HG02840 (cell line): ENCODE measurements around the gene CSTPP1.

Source experiments
- ATAC-seq: cut with Tn5 transposase; IDR thresholded peaks from one replicate; pipeline ENCODE4 v1.9.1; 2021; ENCODE audit warnings: mild to moderate bottlenecking, moderate library complexity, moderate number of reproducible peaks; ENCODE audit not compliant: unreplicated experiment, low FRiP score

CSTPP1 gene

DNA sequence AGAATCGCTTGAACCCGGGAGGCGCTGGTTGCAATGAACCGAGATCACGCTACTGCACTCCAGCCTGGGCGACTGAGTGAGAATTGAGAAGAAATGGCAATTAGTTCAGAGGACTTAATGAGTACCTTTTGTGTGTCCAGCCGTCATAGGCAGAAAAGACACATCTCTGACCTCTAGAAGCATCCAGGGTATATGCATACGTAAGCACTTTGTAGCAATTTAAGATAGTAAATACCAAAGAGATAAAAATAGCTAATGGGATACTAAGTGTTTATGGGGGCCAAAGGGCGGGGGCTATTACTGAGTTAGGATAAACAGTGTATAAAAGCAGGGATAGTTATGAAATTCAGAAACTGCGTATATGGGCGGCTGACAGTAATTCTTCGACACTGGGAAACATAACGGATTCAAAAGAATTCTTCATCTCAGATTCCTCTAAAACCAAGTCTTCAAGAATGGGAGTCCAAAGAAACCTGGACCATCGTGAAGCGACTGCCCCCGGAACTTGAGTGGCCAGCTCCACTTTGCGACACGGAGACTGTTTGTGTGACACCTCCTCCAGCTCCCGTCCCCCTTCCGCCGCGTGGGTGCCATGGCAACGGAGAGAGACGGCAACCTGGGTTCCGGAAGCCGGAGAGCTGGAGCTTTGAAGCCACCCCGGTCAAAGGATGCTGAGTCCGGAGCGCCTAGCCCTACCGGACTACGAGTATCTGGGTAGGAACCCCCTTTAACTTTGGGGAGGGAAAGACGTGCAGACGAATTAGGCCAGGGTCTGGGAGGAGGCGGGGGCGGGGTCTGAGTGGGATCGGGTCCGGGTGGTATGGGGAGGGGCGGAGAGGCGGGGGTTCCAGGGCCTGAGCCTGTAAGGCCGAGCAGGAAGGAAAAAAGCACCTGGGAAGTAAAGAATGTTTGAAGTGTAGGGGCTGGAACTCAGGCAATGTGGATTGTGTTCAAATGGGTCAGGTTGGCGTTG lies at the start of gene CSTPP1:
CSTPP1 (plus strand) TSS at position 624 of the 973 bp plus-strand sequence; CDS start at position 669, 45 bp downstream.
- peak; percentile 91 for ATAC-seq

DNA sequence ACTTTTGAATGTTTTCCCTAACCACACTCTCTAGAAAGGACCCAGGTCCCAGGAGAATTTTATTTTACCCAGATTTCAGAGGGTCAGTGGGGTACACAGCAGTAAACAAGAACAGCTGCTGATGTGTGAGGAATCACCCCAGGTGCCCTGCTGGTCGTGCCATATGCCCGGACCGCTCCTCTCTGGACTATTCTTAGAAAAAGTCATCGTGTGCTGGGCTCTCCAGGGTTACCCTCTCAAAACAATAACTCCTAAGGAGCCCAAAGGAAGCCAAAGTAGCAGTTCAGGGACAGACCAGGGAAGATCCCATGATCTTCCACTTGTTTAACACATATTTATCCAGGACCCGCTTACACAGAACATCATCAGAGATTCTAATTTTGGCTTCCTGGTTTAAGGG lies 47.9 kb upstream of the CSTPP1 start:
- no peak for ATAC-seq

DNA sequence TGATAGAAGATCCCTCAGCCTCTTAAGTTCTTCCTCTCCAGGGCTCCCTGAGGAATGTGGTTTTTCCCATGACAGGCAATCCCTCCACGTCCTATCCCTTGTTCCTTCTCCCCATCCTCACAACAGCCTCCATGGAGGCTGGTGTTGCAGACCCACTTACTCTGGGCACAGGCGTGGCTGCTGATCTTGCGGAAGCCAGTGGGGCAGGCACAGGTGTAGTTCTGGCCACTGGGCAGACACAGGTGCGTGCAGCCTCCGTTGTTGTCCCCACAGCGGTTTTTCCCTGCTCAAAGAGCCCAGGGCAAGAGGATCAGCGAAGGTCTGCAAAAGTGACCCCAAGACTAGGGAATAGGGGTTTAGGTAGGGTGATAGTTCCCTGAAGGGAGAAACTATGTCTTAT lies 47.3 kb upstream of the CSTPP1 start:
- no peak for ATAC-seq

GRCh38 chr11:46889689-46890475 lies 46.7 kb upstream of the CSTPP1 start:
- no peak for ATAC-seq

DNA sequence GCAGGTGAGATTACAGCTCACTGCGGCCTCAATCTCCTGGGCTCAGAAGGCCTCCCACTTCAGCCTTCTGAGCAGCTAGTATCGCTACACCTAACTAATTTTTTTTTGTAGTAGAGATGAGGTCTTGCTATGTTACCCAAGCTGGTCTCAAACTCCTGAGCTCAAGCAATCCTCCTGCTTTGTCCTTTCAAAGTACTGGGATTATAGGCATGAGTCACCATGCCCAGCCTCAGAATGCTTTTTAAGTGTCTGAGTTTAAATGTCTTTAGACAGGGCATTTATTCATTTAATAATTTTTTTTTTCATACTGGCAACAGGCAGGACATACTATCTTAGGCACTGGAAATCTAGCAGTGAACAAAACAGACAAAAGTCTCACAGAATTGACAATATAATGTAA lies 45.9 kb upstream of the CSTPP1 start:
- no peak for ATAC-seq

DNA sequence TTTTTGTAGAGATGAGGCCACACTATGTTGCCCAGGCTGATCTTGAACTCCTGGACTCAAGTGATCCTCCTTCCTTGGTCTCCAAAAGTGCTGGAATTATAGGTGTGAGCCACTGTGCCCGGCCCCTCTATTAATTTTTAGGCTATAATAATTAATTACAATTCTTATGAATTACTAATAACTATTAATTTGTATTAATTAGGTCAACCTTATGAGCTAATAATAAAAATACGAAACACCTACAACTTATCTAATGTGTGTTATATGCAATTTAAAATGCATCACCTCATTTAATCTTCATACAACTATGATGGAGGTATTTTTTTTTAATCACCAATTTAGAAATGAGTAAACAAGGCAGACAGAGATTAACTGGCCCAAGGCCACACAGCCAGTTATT lies 44.5 kb upstream of the CSTPP1 start:
- no peak for ATAC-seq

DNA sequence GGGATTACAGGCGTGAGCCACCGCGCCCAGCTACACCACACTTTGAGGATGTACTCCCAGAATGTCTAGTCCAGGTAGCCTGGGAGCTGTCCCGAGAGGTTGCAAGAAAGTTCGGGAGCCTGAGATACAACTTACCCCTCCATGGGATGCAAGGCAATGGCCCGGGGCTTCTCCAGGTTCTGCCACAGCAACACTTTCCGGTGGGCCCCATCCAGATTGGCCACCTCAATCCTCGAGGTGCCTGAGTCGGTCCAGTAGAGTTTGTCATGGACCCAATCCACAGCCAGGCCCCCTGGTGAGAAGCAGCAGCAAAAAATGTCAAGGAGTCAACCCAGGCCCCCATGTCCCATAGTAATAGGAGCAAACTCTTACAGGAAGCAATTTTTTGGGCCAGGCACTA lies 43.7 kb upstream of the CSTPP1 start:
- ATAC-seq = no peak

- no peak for ATAC-seq
Measured at GRCh38 chr11:46894506-46894905, 42.1 kb upstream of the CSTPP1 start.

DNA sequence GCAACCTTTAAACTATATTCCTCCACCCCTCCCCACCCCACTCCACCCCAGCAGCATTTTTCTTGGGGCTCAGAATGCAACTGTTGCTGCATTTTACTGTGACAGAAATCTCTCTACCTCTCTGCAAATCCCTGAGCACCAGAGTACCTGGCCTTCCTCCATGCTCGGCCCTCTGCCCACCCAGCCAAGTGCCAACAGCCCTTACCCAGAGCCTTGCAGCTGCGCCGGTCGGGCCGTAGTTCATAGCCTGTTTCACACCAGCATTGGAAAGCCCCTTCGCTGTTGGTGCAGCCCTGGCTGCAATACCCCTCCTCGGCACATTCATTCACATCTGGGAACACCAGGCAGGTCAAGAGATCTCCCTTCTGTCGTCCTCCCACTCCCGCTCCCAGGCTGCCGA lies 41.6 kb upstream of the CSTPP1 start:
- no peak for ATAC-seq

DNA sequence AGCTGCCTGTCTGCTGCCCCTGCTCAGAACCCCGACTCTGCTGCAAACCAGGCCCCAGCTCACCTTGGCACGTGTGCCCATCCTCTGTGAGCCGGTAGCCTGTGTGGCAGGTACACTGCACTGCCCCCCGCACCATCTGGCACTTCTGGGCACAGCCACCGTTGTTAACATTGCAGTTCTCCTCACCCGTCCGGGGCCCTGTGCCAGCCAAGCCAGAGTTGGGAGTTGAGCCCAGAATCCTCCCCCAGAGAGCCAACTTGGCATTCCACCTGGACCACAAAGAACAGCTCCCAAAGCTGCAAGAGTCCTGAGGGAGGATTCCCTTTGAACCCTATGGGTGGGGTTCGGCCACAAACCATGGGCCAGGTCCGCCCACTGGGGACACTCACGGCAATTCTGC lies 40.7 kb upstream of the CSTPP1 start:
- ATAC-seq = no peak

DNA sequence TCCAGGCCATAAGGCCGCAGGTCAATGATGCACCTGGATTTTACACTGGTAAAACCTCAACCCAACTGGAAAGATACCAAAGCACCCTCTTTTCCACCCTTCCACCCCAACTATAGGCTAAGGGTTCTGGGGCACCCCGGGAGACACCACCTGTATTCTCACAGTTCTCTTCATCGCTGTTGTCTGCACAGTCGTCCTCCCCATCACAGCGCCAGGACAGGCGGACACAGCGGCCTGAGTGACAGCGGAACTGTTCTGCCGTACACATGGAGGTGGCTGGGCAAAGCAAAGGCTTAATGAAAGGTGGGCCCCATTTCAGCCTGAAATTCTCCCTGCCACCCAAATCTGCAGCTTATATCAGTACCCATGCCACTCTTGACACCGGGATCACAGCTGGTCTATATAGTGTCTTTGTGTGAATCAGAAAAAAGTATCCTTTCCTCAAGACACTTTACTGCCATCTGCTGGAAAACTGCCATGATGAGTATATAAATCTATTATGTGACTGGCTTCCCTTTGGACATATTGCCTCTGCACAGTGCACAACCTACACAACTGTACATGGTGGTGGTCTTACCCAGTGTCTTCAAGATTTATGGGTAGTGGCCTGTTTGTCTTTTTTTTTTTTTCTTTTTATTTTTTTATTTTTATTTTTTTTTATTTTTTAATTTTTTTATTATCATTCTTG lies 39.7 kb upstream of the CSTPP1 start:
- ATAC-seq = no peak

DNA sequence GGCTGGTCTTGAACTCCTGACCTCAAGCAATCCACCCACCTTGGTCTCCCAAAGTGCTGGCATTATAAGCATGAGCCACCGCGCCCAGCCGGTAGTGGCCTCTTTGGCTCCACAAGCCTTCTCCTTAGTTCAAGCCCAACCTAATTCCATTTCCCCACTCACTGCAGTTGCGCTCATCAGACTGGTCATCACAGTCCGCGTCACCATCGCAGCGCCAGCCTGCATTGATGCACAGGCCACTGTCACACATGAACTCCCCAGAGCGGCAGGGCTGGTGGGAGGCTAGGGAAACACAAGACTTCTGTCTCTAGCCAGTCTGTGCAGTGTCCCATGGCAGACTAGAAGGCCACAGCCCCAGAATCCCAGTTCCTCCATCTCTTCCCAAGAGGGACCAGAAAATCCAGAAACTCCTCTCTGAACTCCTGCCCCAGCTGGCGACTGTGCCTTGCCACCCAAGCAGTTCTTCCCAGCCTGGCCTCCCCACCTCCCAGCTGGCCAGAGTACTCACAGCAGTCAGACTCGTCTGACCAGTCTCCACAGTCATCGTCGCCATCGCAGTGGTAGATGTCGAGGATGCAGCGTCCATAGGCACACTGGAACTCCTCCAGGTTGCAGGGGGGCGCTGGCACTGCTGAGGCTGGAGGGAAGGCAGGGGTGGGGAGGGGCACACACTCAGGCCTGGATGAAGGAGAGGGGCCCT lies 38.0 kb upstream of the CSTPP1 start:
- no peak for ATAC-seq

DNA sequence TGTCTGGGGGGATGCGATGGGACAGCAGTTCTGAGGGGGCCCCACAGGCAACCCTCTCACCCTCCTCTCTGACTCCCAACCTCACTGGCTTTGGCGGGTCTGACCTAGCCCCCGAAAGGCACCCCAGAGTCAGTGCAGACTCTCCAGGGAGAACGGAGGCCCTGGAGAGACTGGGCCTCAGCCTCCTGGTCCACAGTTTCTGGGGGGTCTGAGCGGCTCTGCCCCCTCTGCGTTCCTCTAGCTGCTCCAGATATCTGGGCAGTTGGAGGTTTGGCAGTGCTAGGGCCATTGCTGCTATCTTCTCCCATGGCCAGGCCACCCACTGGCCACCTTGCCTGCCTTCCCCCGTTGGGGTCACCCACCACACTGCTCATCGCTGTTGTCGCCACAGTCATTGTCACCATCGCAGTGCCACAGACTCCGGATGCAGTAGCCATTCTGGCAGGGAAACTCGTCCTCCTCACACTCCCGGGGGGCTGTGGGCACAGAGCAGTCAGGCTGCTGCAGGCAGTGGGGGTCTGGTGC lies 37.0 kb upstream of the CSTPP1 start:
- ATAC-seq = no peak

GRCh38 chr11:46900091-46900746 lies 36.3 kb upstream of the CSTPP1 start:
- ATAC-seq = no peak

- ATAC-seq = no peak
Measured at GRCh38 chr11:46901156-46901555, 35.4 kb upstream of the CSTPP1 start.

GRCh38 chr11:46902694-46903093 lies 33.9 kb upstream of the CSTPP1 start:
- no peak for ATAC-seq

DNA sequence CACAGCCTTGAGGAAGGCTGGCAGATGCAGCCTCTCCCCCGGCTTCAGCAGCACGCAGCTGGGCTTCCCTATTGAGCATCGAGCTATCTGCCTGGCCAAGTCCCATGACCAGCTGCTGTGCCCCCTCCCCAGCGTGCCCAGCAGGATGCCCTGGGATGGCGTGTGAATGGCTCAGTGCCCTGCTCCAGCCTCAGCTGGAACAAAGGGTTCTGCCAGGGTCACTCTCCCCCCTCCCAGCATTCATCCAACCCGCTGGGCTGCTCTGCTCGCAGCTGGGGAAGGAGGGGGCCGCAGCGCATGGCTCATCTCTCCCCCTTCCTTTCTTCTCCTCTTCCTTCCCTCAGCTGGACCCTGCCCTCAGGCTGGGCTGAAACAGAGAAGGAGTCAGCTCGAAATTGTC lies 32.7 kb upstream of the CSTPP1 start:
- no peak for ATAC-seq

DNA sequence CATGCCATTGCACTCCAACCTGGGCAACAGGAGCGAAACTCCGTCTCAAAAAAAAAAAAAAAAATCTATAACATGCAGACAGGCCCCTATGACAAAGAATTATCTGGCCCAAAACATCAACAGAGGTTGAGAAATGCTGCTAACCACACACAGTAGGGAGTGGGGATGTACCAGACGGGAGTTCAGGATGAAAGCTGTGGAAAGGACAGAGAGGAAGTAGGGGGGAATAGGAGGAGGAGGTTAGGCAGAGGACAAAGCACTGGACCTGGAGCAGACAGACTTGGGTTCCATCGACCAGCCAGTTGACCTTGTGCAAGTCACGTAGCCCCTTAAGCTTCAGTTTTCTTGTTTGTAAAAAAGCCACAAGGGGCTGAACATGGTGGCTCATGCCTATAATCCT lies 30.8 kb upstream of the CSTPP1 start:
- ATAC-seq = no peak

DNA sequence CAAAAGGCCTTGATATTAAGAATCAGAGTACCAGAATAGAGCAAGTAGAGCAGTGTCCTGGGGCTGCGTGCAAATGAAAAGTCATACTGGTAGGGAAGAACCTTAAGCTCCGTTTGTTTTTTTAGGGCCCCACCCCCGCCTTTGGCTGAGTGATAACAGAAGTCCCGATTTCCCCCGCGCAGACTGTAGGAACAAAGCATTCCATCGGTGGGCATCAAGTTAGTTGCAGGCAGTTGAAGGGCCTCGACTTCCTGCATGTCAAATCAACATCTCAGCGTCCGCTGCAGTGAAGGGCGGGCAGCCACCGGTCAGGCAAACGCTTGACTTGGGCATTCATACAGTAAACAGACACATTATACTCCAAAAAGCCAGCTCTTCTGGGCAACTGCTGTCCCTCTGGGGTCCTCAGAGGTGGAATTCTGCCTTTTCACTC lies 29.9 kb upstream of the CSTPP1 start:
- ATAC-seq = no peak

- no peak for ATAC-seq
Measured at GRCh38 chr11:46907606-46908005, 29.0 kb upstream of the CSTPP1 start.
